ENCODE results near the gene ACTBL2.

ACTBL2 gene

DNA sequence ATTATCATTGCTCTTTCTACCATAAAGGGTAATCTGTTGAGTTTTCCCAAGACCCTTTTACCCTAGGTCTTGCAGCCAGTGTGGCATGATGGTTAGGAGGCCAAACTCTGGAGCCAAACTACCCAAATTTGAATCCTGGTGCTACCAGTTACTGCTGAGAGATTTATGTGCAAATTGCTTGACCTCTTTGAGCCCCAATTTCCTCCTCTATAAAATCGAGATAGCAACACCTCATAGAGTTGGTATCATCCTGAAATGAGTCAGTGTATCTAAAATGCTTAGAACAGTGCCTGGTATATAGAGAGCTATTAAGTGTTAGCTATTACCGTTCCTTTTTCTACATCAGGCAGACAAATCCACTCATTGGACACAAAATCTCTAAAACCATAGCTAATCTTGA is 43.0 kb downstream of the ACTBL2 start:
- H3K9me3 ChIP-seq (ENCODE audit: insufficient read depth, low read length): no peaks in the 10 kb centered on the region
- no peaks in the 10 kb centered on the region for H3K36me3 ChIP-seq (ENCODE audit: low read length)
- H3K9me2 ChIP-seq (replicated peaks; ENCODE audit: insufficient read depth, low read length): no peaks in the 10 kb centered on the region
- no peaks in the 10 kb centered on the region for H3F3A ChIP-seq (ENCODE audit: insufficient read depth)
- no peak overlapping the region for H3K4me2 ChIP-seq (ENCODE audit: low read depth, low read length, poor library complexity, severe bottlenecking)
- no peaks in the 10 kb centered on the region for H3K27me3 ChIP-seq (ENCODE audit: low read length)
- H4K20me1 ChIP-seq (ENCODE audit: low read depth, low read length): no peaks in the 10 kb centered on the region
- H3K79me2 ChIP-seq (ENCODE audit: insufficient read depth, low read length): no peaks in the 10 kb centered on the region
- no peak overlapping the region for H2AFZ ChIP-seq (ENCODE audit: low read depth, low read length, severe bottlenecking)
- TF ChIP-seq CTCF (IDR thresholded peaks at IDR 0.05; ENCODE audit: insufficient read depth, low read length, poor library complexity, severe bottlenecking): no peak
- no peak for TF ChIP-seq EZH2phosphoT487 (conservative IDR thresholded peaks at IDR 0.05; ENCODE audit: low read length)
- H3K4me3 ChIP-seq (ENCODE audit: insufficient read depth, low read length, poor library complexity, severe bottlenecking): no peak overlapping the region
- no peak overlapping the region for H3K27ac ChIP-seq (ENCODE audit: low read depth, low read length)
- no peak overlapping the region for H3K9ac ChIP-seq (ENCODE audit: low read length)

DNA sequence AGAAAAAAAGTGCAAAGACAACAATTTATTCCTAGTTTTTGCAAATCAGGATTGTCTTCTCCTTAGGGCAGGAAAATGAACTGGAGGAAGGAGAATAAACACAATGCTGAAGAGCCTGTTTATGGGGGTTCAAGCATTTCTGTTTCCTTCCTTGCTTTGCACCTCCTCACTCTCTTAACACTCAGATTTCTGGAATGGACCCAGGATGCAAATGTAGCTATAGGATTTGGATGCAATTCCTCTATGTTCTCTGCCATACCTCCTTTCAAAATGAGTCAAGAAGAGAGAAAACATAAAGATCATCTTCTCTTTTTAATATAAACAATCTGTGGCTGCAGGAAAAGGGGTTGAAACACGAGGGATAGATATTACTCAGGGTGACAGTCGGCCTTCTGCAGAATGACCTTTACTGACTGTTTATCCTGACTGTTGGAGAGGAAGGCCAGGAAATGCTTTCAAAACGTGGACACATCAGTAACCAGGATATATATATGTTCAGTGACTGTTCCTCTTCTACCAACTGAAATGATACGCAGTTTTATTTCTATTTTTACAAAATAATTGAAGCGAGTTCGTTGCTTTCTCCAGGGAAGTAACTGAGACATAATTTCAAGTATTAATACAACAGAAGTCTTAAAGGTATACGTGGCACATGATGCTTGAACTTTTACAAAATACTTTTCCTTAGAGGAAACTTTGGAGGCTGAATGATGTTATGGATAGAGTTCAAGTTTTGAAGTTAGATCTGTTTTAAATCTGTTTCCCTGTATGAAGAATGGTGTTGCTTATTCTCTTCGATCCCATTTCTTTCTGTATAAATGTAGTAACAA is 44.4 kb downstream of the ACTBL2 start:
- no peaks in the 10 kb centered on the region for H3F3A ChIP-seq (ENCODE audit: insufficient read depth)
- no peak overlapping the region for H3K9ac ChIP-seq (ENCODE audit: low read length)
- H3K9me2 ChIP-seq (replicated peaks; ENCODE audit: insufficient read depth, low read length): no peaks in the 10 kb centered on the region
- no peaks in the 10 kb centered on the region for H3K27me3 ChIP-seq (ENCODE audit: low read length)
- H4K20me1 ChIP-seq (ENCODE audit: low read depth, low read length): no peaks in the 10 kb centered on the region
- H3K36me3 ChIP-seq (ENCODE audit: low read length): no peaks in the 10 kb centered on the region
- H2AFZ ChIP-seq (ENCODE audit: low read depth, low read length, severe bottlenecking): no peak overlapping the region
- no peak overlapping the region for H3K4me2 ChIP-seq (ENCODE audit: low read depth, low read length, poor library complexity, severe bottlenecking)
- H3K4me3 ChIP-seq (ENCODE audit: insufficient read depth, low read length, poor library complexity, severe bottlenecking): no peak overlapping the region
- no peaks in the 10 kb centered on the region for H3K9me3 ChIP-seq (ENCODE audit: insufficient read depth, low read length)
- H3K27ac ChIP-seq (ENCODE audit: low read depth, low read length): no peak overlapping the region
- no peak for TF ChIP-seq EZH2phosphoT487 (conservative IDR thresholded peaks at IDR 0.05; ENCODE audit: low read length)
- TF ChIP-seq CTCF (IDR thresholded peaks at IDR 0.05; ENCODE audit: insufficient read depth, low read length, poor library complexity, severe bottlenecking): no peak
- no peaks in the 10 kb centered on the region for H3K79me2 ChIP-seq (ENCODE audit: insufficient read depth, low read length)

DNA sequence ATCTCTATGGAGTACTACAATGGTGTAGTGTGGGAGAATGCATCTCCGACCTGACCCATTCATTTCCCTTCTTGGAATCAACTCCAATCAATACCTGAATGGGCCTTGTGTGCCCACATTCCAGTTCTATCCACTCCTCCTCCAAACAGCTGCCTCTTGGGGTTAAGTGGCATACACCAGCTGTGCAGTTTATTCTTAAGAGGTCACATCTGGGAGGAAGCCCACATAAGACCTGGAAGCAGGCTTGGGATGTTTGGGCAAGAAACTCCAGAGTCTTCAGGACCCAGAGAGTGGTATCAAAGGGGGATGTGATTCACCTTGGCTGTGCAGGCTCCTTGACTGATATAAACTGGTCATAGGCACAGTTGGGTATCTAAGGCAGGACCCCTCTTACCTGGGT is 46.0 kb downstream of the ACTBL2 start:
- H3F3A ChIP-seq (ENCODE audit: insufficient read depth): no peaks in the 10 kb centered on the region

More for the DNA sequence above, 46.0 kb downstream of the ACTBL2 start:
- Histone ChIP-seq H3K4me3 (ENCODE audit: insufficient read depth, low read length, poor library complexity, severe bottlenecking) (no peak overlapping the region), H2AFZ (ENCODE audit: low read depth, low read length, severe bottlenecking) (no peak overlapping the region), H3K79me2 (ENCODE audit: insufficient read depth, low read length) (no peaks in the 10 kb centered on the region), H3K9me3 (ENCODE audit: insufficient read depth, low read length) (no peaks in the 10 kb centered on the region), H4K20me1 (ENCODE audit: low read depth, low read length) (no peaks in the 10 kb centered on the region), H3K36me3 (ENCODE audit: low read length) (no peaks in the 10 kb centered on the region), H3K27ac (ENCODE audit: low read depth, low read length) (no peak overlapping the region), H3K27me3 (ENCODE audit: low read length) (no peaks in the 10 kb centered on the region), H3K9me2 (replicated peaks; ENCODE audit: insufficient read depth, low read length) (no peaks in the 10 kb centered on the region), H3K9ac (ENCODE audit: low read length) (no peak overlapping the region), H3K4me2 (ENCODE audit: low read depth, low read length, poor library complexity, severe bottlenecking) (no peak overlapping the region)
- TF ChIP-seq CTCF (IDR thresholded peaks at IDR 0.05; ENCODE audit: insufficient read depth, low read length, poor library complexity, severe bottlenecking) (no peak), EZH2phosphoT487 (conservative IDR thresholded peaks at IDR 0.05; ENCODE audit: low read length) (no peak)
